Effector memory CD8-positive, alpha-beta T cell (primary cell): ENCODE measurements around the gene PSMA2.

Source experiments
- ATAC-seq: fragments of 150-1000 bp; cut with Tn5 transposase; replicated peaks from 2 replicates; pipeline ENCODE4 v1.10.0; 2021; ENCODE audit warnings: mild to moderate bottlenecking, moderate library complexity
- DNase-seq, 3 experiments: peaks; one replicate each; pipeline ENCODE4 v3.0.0; 2021
- H3K27ac Mint-ChIP-seq, 2 donors: one replicate each; pipeline ENCODE4 v1.8.0; 2022; ENCODE audit warnings: mild to moderate bottlenecking in 2 of 2, mixed read lengths in 2 of 2, moderate library complexity in 2 of 2
- H3K27me3 Mint-ChIP-seq, 2 donors: one replicate each; pipeline ENCODE4 v1.8.0; 2022; ENCODE audit warnings: mixed read lengths in 2 of 2
- H3K36me3 Mint-ChIP-seq: one replicate; pipeline ENCODE4 v1.8.0; 2022; ENCODE audit warnings: mild to moderate bottlenecking, moderate library complexity, mixed read lengths; ENCODE audit not compliant: insufficient read depth
- H3K4me1 Mint-ChIP-seq, 2 donors: one replicate each; pipeline ENCODE4 v1.8.0; 2022; ENCODE audit warnings: low read depth in 2 of 2, mixed read lengths in 2 of 2
- H3K4me3 Mint-ChIP-seq, 2 donors: one replicate each; pipeline ENCODE4 v1.8.0; 2022; ENCODE audit warnings: mild to moderate bottlenecking in 2 of 2, mixed read lengths in 2 of 2, moderate library complexity in 2 of 2
- H3K9me3 Mint-ChIP-seq, 2 donors: one replicate each; pipeline ENCODE4 v1.8.0; 2022; ENCODE audit warnings: mixed read lengths in 2 of 2

Gene PSMA2

GRCh38 chr7:42931447-42931833 is 534 bp downstream of the PSMA2 start:
- H3K4me3 Mint-ChIP-seq, result peak overlapping the region; percentile 97 to 99
- no peaks in the 10 kb centered on the region for H3K27me3 Mint-ChIP-seq
- no peak for ATAC-seq
- peak in 1 of 3 experiments; percentile 17 for DNase-seq
- peaks cover 39% of the 10 kb centered on the region for H3K36me3 Mint-ChIP-seq
- peaks cover 31 to 49% of the 10 kb centered on the region in 2 donors for H3K4me1 Mint-ChIP-seq
- H3K9me3 Mint-ChIP-seq, result no peaks in the 10 kb centered on the region
- peak overlapping the region; percentile 98 to 100 for H3K27ac Mint-ChIP-seq

- Mint-ChIP-seq H3K4me1 (peaks cover 31 to 49% of the 10 kb centered on the region in 2 donors), H3K4me3 (peak overlapping the region; percentile 97 to 99), H3K9me3 (no peaks in the 10 kb centered on the region), H3K36me3 (peaks cover 36% of the 10 kb centered on the region), H3K27ac (peak overlapping the region; percentile 98 to 100), H3K27me3 (no peaks in the 10 kb centered on the region)
- DNase-seq, result no peak
- no peak for ATAC-seq
Observed at GRCh38 chr7:42930889-42931288, 1.1 kb downstream of the PSMA2 start.

GRCh38 chr7:42929449-42929848 is 2.5 kb downstream of the PSMA2 start:
- Mint-ChIP-seq H3K27me3 (no peaks in the 10 kb centered on the region), H3K36me3 (peaks cover 44% of the 10 kb centered on the region)

GRCh38 chr7:42928754-42929153 is 3.2 kb downstream of the PSMA2 start:
- Mint-ChIP-seq H3K36me3 (peaks cover 51% of the 10 kb centered on the region), H3K4me3 (peak overlapping the region in 1 of 2 donors; percentile 19), H3K27ac (peak overlapping the region in 1 of 2 donors; percentile 9), H3K27me3 (no peaks in the 10 kb centered on the region), H3K9me3 (no peaks in the 10 kb centered on the region), H3K4me1 (peaks cover 28 to 44% of the 10 kb centered on the region in 2 donors)
- ATAC-seq (no peak), DNase-seq (no peak)

More at GRCh38 chr7:42929449-42929848, 2.5 kb downstream of the PSMA2 start:
- peak overlapping the region in 1 of 2 donors; percentile 29 for H3K27ac Mint-ChIP-seq
- no peaks in the 10 kb centered on the region for H3K9me3 Mint-ChIP-seq
- DNase-seq (no peak), ATAC-seq (no peak)
- H3K4me1 Mint-ChIP-seq, result peaks cover 32 to 51% of the 10 kb centered on the region in 2 donors
- peak overlapping the region in 1 of 2 donors; percentile 18 for H3K4me3 Mint-ChIP-seq

GRCh38 chr7:42926204-42926603 is 5.8 kb downstream of the PSMA2 start:
- Mint-ChIP-seq H3K36me3 (peaks cover 60% of the 10 kb centered on the region), H3K27me3 (no peaks in the 10 kb centered on the region), H3K9me3 (no peaks in the 10 kb centered on the region), H3K4me1 (peaks cover 20 to 31% of the 10 kb centered on the region in 2 donors), H3K27ac (peak overlapping the region in 1 of 2 donors; percentile 64), H3K4me3 (no peak overlapping the region)
- ATAC-seq (no peak), DNase-seq (no peak)

GRCh38 chr7:42925630-42926029 is 6.3 kb downstream of the PSMA2 start:
- H3K27ac Mint-ChIP-seq, result no peak overlapping the region
- H3K4me1 Mint-ChIP-seq, result peaks cover 20 to 31% of the 10 kb centered on the region in 2 donors
- ATAC-seq (no peak), DNase-seq (no peak)
- peaks cover 63% of the 10 kb centered on the region for H3K36me3 Mint-ChIP-seq
- no peaks in the 10 kb centered on the region for H3K9me3 Mint-ChIP-seq
- H3K4me3 Mint-ChIP-seq, result no peak overlapping the region
- H3K27me3 Mint-ChIP-seq, result no peaks in the 10 kb centered on the region

GRCh38 chr7:42924223-42924838 is 7.6 kb downstream of the PSMA2 start:
- DNase-seq (no peak), ATAC-seq (no peak)
- no peak overlapping the region for H3K4me3 Mint-ChIP-seq
- no peaks in the 10 kb centered on the region for H3K9me3 Mint-ChIP-seq
- H3K36me3 Mint-ChIP-seq, result peaks cover 76% of the 10 kb centered on the region
- peaks cover 14 to 23% of the 10 kb centered on the region in 2 donors for H3K4me1 Mint-ChIP-seq
- H3K27me3 Mint-ChIP-seq, result no peaks in the 10 kb centered on the region
- H3K27ac Mint-ChIP-seq, result no peak overlapping the region

- H3K4me3 Mint-ChIP-seq, result no peak overlapping the region
- no peak overlapping the region for H3K27ac Mint-ChIP-seq
- H3K4me1 Mint-ChIP-seq, result peaks cover 1 to 6% of the 10 kb centered on the region in 2 donors
- H3K36me3 Mint-ChIP-seq, result peaks cover 80% of the 10 kb centered on the region
- ATAC-seq (no peak), DNase-seq (no peak)
- no peaks in the 10 kb centered on the region for H3K27me3 Mint-ChIP-seq
- H3K9me3 Mint-ChIP-seq, result no peaks in the 10 kb centered on the region
Observed at GRCh38 chr7:42922017-42922753, 9.8 kb downstream of the PSMA2 start.

GRCh38 chr7:42915356-42915755 is 16.6 kb downstream of the PSMA2 start:
- Mint-ChIP-seq H3K4me3 (no peak overlapping the region), H3K27me3 (no peaks in the 10 kb centered on the region), H3K9me3 (no peaks in the 10 kb centered on the region), H3K27ac (peak overlapping the region; percentile 23 to 54), H3K4me1 (peaks cover 9 to 11% of the 10 kb centered on the region in 2 donors), H3K36me3 (peaks cover 44% of the 10 kb centered on the region)
- ATAC-seq (no peak), DNase-seq (no peak)

GRCh38 chr7:42914421-42915045 is 17.4 kb downstream of the PSMA2 start:
- ATAC-seq (no peak), DNase-seq (no peak)
- no peak overlapping the region for H3K4me3 Mint-ChIP-seq
- H3K27ac Mint-ChIP-seq, result peak overlapping the region in 1 of 2 donors; percentile 18
- no peaks in the 10 kb centered on the region for H3K27me3 Mint-ChIP-seq
- no peaks in the 10 kb centered on the region for H3K9me3 Mint-ChIP-seq
- peaks cover 11 to 19% of the 10 kb centered on the region in 2 donors for H3K4me1 Mint-ChIP-seq
- peaks cover 36% of the 10 kb centered on the region for H3K36me3 Mint-ChIP-seq

- Mint-ChIP-seq H3K9me3 (no peaks in the 10 kb centered on the region), H3K36me3 (peaks cover 32% of the 10 kb centered on the region), H3K27me3 (no peaks in the 10 kb centered on the region), H3K4me3 (no peak overlapping the region), H3K27ac (peak overlapping the region in 1 of 2 donors; percentile 18), H3K4me1 (peaks cover 11 to 20% of the 10 kb centered on the region in 2 donors)
- no peak for ATAC-seq
- DNase-seq, result no peak
Observed at GRCh38 chr7:42914009-42914408, 18.0 kb downstream of the PSMA2 start.

- Mint-ChIP-seq H3K9me3 (no peaks in the 10 kb centered on the region), H3K27me3 (no peaks in the 10 kb centered on the region), H3K4me3 (no peak overlapping the region), H3K36me3 (peaks cover 28% of the 10 kb centered on the region), H3K27ac (peak overlapping the region in 1 of 2 donors; percentile 18), H3K4me1 (peaks cover 11 to 22% of the 10 kb centered on the region in 2 donors)
- ATAC-seq, result no peak
- no peak for DNase-seq
Observed at GRCh38 chr7:42913591-42913990, 18.4 kb downstream of the PSMA2 start.
